ENCODE data around the gene PIMREG.

The PIMREG gene

GRCh38 chr17:6439951-6440350, 4.3 kb upstream of the PIMREG start:
- DNase-seq = no peak

- DNase-seq = no peak
Measured at GRCh38 chr17:6442775-6443174, 1.5 kb upstream of the PIMREG start.

DNA sequence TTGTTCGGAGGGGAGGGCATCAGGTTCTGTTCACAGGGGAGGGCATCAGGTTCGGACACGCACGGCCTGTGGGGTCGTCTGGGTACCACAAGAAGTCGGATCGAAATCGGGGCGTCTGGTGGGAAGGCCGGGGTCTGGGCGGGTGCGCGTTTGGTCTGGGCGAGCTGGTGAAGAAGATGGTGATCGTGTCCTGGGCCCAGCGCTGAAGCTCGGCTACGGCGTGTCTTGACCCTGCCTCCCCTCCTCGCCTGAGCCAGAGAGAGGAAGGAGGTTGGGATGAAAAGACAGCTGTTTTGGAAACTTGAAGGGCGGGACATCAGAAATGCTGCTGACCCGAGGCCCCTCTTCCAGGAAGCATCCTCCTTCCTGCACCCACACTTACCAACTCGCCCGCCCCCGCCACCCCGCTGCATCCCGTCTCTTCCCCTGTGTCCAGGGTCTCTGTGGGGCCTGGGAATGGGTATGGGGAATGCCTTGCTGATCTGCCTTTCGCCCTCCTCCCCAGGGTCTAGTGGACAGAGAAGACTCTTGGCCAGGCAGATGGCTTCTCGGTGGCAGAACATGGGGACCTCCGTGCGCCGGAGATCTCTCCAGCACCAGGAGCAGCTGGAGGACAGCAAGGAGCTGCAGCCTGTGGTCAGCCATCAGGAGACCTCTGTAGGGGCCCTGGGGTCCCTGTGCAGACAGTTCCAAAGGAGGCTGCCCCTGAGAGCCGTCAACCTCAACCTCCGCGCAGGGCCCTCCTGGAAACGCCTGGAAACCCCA, 498 bp downstream of the PIMREG start:
- no peak for DNase-seq

GRCh38 chr17:6446516-6447100, 2.4 kb downstream of the PIMREG start:
- no peak for DNase-seq

- DNase-seq = no peak
Measured at GRCh38 chr17:6448473-6448872, 4.2 kb downstream of the PIMREG start.

DNA sequence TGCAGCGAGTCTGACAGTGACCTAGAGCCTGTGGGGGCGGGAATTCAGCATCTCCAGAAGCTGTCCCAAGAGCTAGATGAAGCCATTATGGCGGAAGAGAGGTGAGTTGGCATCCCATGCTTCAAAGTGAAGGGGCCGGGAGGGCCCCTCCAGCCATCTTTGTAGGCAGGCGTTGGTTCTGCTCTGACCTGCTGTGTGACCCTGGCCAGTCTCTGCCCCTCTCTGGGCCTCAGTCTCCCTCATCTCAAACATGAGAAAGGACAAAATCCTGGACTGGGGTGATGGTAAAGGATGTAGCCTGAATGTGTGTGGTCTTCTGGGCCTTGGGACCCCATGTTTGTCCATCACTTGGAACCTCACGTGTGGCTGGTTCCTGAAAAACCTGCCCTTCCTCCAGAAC, 5.1 kb downstream of the PIMREG start:
- no peak for DNase-seq

- no peak for DNase-seq
Measured at GRCh38 chr17:6450926-6451832, 6.9 kb downstream of the PIMREG start.

DNA sequence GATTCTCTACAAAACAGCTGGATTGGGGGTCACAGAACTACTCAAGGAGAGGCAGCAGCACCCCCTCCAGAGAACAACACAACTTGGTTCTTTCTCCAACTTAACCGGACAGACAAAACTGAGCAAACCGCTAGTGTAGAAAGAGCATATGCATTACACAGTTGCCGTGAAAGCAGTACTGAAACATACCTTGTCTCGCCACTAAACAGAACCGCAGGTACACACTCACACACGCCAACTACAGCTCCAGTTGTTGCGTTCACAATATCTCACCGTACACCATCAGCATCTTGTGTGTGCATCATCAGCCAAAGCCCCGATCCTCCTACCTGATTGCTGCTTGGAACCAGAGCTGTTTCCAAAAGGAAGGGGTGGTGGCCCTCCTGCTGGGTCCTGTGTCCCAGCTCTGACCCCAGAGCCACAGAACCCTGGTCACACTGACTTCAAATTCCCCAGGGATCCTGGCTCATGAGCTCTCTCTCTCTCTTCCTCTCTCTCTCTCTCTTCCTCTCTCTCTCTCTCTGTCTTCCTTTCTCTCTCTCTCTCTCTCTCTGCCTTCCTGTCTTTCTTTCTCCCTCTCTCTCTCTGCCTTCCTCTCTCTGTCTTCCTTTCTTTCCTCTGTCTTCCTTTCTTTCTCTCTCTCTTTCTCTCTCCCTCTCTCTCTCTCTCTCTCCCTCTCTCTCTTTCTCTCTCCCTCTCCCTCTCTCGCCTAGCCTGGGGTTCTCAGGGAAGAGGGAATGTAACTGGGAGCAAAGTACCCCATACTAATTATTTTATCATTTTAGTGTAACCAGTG, 8.4 kb downstream of the PIMREG start:
- DNase-seq = no peak

GRCh38 chr17:6453279-6454024, 9.2 kb downstream of the PIMREG start:
- DNase-seq = no peak

- DNase-seq = no peak
Measured at GRCh38 chr17:6454495-6455320, 10.5 kb downstream of the PIMREG start.

GRCh38 chr17:6455321-6455705, 11.1 kb downstream of the PIMREG start:
- no peak for DNase-seq

- DNase-seq = no peak
Measured at GRCh38 chr17:6456321-6456720, 12.1 kb downstream of the PIMREG start.

GRCh38 chr17:6456914-6457687, 12.8 kb downstream of the PIMREG start:
- no peak for DNase-seq

DNA sequence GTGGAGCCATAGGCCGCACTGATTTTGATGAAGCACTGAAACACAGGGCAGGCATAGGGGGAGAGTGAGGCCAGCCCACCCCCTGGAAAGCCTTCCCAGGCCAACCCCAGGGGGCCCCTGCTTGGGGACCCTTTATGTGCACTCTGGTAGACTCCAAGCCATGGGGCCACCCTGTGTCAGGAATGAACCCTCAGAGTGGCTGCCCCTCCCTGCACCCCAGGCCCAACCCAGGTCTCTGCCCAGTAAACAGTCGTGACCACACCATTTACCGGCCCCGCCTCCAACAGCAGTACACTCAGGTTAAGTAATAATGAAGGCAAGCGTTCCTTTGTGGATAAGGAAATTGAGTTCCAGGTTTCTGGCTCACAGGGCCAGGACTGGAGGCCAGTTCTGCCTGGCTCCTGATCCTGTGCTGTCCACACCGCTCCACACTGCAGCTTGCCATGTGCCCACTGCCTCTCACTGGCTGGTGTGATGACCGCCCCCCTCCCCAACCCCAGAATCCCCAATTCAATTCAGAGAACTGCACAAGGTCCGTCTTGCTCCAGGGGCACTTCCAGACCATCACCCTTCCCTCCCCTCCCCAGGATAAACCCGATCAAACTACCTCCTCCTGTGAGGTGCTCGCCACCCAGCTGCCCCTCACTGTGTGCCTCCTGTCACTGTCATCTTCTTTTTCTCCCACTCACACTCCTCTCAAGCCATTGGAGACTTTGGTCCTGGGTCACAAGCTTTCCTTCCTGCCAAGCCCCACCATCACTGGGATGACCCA, 13.6 kb downstream of the PIMREG start:
- DNase-seq = no peak

GRCh38 chr17:6458460-6458950, 14.2 kb downstream of the PIMREG start:
- no peak for DNase-seq

GRCh38 chr17:6460531-6461161, 16.4 kb downstream of the PIMREG start:
- DNase-seq = no peak

DNA sequence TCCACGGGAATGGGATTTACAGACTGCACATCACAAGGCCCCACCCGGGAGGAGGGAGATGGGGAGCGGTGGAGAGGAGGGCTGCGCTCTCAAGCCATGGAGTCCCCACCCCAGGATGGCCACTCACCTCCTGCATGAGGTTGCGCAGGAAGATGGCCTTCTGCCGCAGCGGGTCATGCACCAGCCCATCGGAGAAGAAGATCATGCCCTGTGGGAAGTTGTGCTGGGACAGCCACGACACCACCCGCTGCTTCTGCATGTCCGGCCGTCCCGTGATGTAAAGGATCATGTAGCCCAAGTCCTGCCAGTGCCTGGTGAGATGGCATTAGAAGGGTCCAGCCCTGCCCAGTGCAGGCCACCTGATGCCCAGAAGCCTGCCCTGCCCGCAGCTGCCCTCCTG, 17.0 kb downstream of the PIMREG start:
- no peak for DNase-seq

DNA sequence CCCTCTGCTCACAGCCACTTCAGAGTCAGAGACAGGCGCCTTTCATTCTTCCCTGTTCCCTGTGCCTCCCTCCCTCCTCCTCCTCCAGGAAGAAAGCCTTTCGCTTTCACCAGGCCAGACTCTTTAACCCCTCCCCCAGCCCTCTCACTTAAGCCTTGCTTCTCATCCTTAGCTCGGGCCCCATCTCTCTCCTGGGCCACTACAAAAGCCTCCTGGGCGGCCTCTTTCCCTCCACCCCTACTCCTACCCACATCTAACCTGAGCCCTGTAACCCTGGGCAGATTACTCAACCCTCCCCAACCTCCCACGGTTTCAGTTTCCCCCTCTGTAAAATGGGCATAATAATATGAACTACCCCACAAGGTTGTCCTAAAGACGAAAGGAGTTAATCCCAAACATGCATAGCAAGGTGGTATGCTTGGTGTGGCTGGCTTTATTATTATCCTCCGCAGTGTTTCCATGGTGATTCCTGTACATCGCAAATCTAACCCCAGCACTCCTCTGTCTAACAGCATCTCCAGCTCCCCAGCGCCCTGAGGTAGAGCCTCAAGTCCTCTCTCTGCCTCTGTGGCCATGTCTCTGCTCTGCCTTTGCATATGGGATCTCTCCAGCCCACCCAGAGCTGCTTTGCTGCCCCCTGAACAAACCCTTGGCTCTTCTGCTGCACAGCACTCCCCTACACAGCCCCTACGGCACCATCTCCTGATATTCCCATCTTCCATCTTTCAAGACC, 17.7 kb downstream of the PIMREG start:
- DNase-seq = no peak

All from GDM1 (cell line).